ENCODE data around the gene TVP23B.

TVP23B gene

GRCh38 chr17:18850679-18851078 is 69.7 kb downstream of the TVP23B start:
- H3K4me1 ChIP-seq (ENCODE audit: insufficient read depth, low read length, severe bottlenecking): peaks cover 15% of the 10 kb centered on the region
- TF ChIP-seq EZH2 (IDR thresholded peaks at IDR 0.05; ENCODE audit: borderline replicate concordance, low read length): no peak
- TF ChIP-seq CTCF (IDR thresholded peaks at IDR 0.05; ENCODE audit: low read length): no peak
- H4K20me1 ChIP-seq (ENCODE audit: insufficient read depth, low read length): no peaks in the 10 kb centered on the region
- no peak overlapping the region for H3K4me2 ChIP-seq (ENCODE audit: low read length)
- H3K79me2 ChIP-seq (ENCODE audit: insufficient read depth, low read length): no peaks in the 10 kb centered on the region
- H3K4me3 ChIP-seq (ENCODE audit: low read depth, low read length, poor library complexity, severe bottlenecking): no peak overlapping the region
- peak overlapping the region; percentile 7 for H3K27ac ChIP-seq (ENCODE audit: low read depth, low read length, poor library complexity, severe bottlenecking)
- no peaks in the 10 kb centered on the region for H3K9me2 ChIP-seq (ENCODE audit: low read depth, low read length)
- H3F3A ChIP-seq (ENCODE audit: insufficient read depth, low read length): no peaks in the 10 kb centered on the region
- no peaks in the 10 kb centered on the region for H3K36me3 ChIP-seq (ENCODE audit: insufficient read depth, low read length)
- no peak overlapping the region for H3K9ac ChIP-seq (ENCODE audit: low read length)
- H2AFZ ChIP-seq (ENCODE audit: low read length): no peak overlapping the region
- no peaks in the 10 kb centered on the region for H3K9me3 ChIP-seq (ENCODE audit: low read length)
- H3K27me3 ChIP-seq (ENCODE audit: insufficient read depth, low read length): no peaks in the 10 kb centered on the region

- Histone ChIP-seq H3K27ac (ENCODE audit: low read depth, low read length, poor library complexity, severe bottlenecking) (no peak overlapping the region), H3K4me1 (ENCODE audit: insufficient read depth, low read length, severe bottlenecking) (peaks cover 16% of the 10 kb centered on the region), H3K9me2 (ENCODE audit: low read depth, low read length) (no peaks in the 10 kb centered on the region), H3K79me2 (ENCODE audit: insufficient read depth, low read length) (no peaks in the 10 kb centered on the region), H3K27me3 (ENCODE audit: insufficient read depth, low read length) (no peaks in the 10 kb centered on the region), H2AFZ (ENCODE audit: low read length) (no peak overlapping the region), H3K36me3 (ENCODE audit: insufficient read depth, low read length) (no peaks in the 10 kb centered on the region), H4K20me1 (ENCODE audit: insufficient read depth, low read length) (no peaks in the 10 kb centered on the region), H3K4me3 (ENCODE audit: low read depth, low read length, poor library complexity, severe bottlenecking) (no peak overlapping the region), H3K4me2 (ENCODE audit: low read length) (no peak overlapping the region), H3K9me3 (ENCODE audit: low read length) (no peaks in the 10 kb centered on the region), H3F3A (ENCODE audit: insufficient read depth, low read length) (no peaks in the 10 kb centered on the region), H3K9ac (ENCODE audit: low read length) (no peak overlapping the region)
- no peak for TF ChIP-seq EZH2 (IDR thresholded peaks at IDR 0.05; ENCODE audit: borderline replicate concordance, low read length)
- TF ChIP-seq CTCF (IDR thresholded peaks at IDR 0.05; ENCODE audit: low read length): no peak
Observed at GRCh38 chr17:18851201-18851600, 70.2 kb downstream of the TVP23B start.

GRCh38 chr17:18854956-18855355 is 74.0 kb downstream of the TVP23B start:
- peaks cover 18% of the 10 kb centered on the region for H3K79me2 ChIP-seq (ENCODE audit: insufficient read depth, low read length)
- peak overlapping the region; percentile 80 for H3K4me3 ChIP-seq (ENCODE audit: low read depth, low read length, poor library complexity, severe bottlenecking)
- H3K27ac ChIP-seq (ENCODE audit: low read depth, low read length, poor library complexity, severe bottlenecking): no peak overlapping the region
- H3K4me1 ChIP-seq (ENCODE audit: insufficient read depth, low read length, severe bottlenecking): peaks cover 37% of the 10 kb centered on the region
- no peaks in the 10 kb centered on the region for H3K27me3 ChIP-seq (ENCODE audit: insufficient read depth, low read length)
- no peaks in the 10 kb centered on the region for H4K20me1 ChIP-seq (ENCODE audit: insufficient read depth, low read length)
- no peaks in the 10 kb centered on the region for H3K36me3 ChIP-seq (ENCODE audit: insufficient read depth, low read length)
- H3K4me2 ChIP-seq (ENCODE audit: low read length): peak overlapping the region; percentile 93
- H3K9me3 ChIP-seq (ENCODE audit: low read length): no peaks in the 10 kb centered on the region
- no peak overlapping the region for H2AFZ ChIP-seq (ENCODE audit: low read length)
- TF ChIP-seq CTCF (IDR thresholded peaks at IDR 0.05; ENCODE audit: low read length) (no peak), EZH2 (IDR thresholded peaks at IDR 0.05; ENCODE audit: borderline replicate concordance, low read length) (no peak)
- H3F3A ChIP-seq (ENCODE audit: insufficient read depth, low read length): no peaks in the 10 kb centered on the region
- no peaks in the 10 kb centered on the region for H3K9me2 ChIP-seq (ENCODE audit: low read depth, low read length)
- no peak overlapping the region for H3K9ac ChIP-seq (ENCODE audit: low read length)

All from OCI-LY1 (cell line).